DMS79 (cell line): ENCODE measurements around the gene TMEM184A.
"Not testable (repeated sequence)": the region's sequence is repeated elsewhere in the genome, so short reads cannot be mapped to it uniquely, and the experiment has no call there.

Source experiments
- DNase-seq: peaks from one replicate; lab custom pipeline; 2025; lab: John Stamatoyannopoulos, UW

Gene TMEM184A

DNA sequence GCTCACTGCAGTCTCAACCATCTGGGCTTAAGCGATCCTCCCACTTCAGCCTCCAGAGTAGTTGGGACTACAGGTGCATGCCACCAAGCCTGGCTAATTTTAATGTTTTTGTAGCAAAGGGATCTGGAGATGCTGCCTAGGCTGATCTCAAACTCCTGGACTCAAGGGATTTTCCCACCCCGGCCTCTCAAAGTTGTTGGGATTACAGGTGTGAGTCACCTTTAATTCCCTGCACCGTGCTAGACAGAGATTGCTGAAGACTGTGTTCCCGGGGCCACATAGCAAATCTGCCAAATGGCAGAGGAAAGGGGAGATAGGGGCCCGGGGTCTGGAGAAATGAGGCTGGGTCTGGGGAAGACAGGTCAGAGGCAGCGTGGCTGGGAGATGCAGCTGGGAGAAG is 34.5 kb upstream of the TMEM184A start:
- DNase-seq, result no peak

DNA sequence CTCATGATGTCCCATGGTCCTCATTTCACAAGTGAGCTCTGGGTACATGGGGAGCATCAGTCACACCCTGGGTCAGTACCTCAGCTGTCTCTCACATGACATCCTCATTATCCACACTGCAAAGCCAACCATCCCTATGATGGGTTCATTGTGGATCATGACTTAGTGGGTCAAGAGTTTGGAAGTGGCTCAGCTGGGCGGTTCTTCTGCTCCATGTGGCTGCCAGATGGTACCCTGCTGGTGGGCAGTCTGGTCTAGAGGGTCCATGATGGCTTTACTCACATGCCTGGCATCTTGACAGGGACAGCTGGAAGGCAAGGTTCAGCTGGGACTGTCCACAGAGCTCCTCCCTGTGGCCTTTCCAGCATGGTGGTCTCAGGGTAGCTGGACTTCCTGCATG is 33.0 kb upstream of the TMEM184A start:
- DNase-seq, result no peak

DNA sequence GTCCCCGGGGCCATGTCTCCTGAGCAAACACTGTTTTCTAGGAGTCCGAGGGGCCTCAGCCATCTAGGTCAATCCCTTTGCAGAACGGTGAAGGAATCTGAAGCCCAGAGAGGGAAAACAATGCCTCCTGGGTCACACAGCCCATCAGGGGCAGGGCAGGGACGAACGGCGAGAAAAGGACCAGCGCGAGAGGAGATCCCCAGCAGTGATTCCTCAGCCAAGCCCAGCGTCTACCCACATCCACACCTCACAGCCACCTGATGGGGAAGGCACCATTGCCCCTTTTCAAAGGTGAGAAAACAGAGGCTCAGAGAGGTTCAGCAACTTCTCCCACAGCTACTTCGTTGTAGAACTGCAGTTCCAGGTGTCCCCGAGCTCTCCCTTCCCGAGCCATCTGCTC is 31.7 kb upstream of the TMEM184A start:
- DNase-seq, result no peak

DNA sequence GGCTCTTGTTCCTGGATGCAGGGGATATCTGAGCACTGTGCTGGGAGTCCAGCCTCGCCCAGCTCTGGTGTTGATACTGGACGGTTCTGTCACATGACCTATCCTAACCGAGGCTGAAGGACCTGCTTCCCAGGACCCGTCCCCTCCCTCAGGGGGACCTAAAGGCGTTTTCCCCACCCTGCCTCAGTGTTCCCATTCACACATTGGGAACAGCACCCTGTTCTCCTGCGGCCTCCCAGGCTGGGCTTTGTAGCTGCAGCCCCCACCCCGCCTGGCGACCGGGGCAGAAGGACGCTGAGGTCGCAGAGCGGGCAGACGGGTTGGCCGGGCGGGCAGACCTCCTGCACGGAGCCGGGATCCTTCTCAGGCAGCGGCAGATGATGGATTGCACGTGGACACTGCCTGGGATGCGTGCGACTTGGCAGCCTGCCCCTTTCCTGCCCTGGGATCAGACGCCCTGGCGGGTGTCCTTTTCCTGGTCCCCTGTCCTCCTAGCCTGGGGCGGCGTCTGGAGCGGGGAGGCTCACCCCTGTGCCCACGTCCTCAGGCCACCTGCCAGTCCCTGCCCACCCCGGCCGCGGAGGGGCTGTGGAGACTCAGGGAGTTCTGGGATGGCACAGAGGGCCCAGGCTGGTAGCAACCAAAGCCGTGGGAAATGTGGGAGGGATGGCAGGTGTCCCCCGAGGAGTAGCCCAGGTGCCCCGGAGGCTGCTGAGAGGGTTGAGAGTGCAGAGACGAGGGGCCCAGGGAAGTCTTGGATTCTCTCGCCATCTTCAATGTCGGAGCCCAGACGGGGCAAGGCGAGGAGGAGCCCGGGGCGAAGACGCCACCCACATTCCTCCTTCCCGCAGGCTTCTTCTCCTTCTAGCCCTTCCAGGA is 31.1 kb upstream of the TMEM184A start:
- DNase-seq, result peak; percentile 19

DNA sequence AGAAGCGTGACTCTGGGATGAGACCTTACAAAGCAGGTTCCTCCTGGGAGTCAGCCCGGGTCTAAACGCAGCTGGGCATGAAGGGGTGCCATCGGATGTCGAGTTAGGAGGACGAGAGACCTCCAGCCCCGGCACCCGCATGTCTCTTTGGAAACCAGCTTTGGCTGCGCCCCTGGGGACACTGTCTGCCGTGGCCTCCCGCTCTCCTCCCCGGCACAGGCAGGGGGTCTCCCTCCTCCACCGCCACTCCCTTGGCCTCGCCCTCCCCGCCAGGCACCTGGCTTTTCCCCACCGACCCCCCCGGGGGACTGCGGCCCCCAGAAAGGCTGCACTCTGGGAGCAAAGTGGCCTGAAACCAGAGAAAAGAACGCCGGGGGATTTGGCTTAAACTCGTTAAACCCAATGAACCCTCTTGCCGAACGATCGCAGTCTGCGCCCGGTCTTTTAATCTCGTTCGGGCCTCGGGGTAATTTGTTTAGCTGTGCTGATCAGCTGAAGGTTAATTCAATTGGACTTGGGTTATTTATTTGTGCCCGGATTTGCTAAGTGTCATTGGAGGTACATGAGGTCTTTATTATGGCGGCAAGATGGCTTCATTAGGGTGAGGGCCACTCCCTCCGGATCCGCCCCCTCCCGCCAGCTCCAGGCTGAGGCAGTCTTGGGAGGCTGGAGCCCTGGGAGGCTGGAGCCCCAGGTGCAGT is 30.3 kb upstream of the TMEM184A start:
- DNase-seq, result no peak

DNA sequence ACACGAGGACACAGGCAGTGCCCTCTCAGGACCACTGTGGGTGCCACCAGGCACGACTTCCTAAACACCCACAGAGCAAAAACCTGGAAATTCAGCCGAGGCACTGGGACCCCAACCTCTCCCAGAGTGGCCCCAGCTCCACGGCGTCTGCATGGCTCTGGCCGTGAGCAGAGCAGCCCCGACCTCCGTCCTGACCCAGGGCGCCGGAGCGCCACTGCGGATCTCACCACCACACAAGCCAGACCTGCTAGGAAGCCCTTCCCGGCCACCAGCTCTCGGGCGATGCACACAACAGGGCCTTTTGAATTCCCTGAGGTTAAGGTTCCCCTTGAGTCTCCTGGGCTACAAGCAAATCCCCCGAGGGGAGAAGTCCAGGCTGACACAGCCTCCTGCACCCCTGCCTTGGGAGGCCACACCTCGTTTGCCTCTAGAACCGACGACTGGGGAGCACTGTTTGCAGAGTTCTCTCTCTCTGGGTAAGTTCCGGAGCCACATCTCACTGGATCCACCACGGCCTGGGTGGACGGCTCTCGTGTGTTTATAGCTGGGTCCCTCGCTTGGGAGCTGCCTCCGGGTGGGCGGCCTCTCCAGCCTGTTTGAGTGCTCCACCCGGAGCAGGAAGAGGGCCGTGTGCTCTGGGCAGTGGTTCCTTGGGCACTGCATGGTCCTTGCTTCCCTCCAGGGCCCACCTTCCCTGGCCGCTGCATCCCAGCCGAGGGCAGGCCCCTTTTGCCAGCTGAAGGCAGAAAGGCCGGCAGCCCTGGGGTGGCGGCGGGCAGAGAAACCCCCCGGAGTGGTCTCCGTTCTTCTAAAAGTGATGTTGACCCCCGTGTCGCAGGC is 29.4 kb upstream of the TMEM184A start:
- no peak for DNase-seq

DNA sequence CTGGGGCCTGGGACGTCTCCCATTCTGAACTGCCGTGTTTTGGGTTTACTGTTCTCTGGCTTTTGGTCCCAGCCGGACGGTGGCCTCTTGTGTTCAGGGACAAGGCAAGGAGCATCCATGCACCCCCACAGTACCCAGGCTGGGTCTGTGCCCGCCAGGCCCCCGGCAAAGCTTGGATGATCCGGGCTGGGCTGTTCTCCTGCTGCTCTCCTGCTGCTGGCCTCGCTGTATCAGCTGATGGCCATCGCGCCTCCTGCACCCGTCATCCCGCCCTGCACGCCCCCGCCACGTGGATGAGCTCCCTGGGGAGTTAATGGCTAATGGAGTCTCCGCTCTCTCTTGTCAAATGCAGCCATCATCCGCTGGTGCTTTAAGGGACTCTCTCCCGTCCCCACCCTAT is 28.7 kb upstream of the TMEM184A start:
- no peak for DNase-seq

DNA sequence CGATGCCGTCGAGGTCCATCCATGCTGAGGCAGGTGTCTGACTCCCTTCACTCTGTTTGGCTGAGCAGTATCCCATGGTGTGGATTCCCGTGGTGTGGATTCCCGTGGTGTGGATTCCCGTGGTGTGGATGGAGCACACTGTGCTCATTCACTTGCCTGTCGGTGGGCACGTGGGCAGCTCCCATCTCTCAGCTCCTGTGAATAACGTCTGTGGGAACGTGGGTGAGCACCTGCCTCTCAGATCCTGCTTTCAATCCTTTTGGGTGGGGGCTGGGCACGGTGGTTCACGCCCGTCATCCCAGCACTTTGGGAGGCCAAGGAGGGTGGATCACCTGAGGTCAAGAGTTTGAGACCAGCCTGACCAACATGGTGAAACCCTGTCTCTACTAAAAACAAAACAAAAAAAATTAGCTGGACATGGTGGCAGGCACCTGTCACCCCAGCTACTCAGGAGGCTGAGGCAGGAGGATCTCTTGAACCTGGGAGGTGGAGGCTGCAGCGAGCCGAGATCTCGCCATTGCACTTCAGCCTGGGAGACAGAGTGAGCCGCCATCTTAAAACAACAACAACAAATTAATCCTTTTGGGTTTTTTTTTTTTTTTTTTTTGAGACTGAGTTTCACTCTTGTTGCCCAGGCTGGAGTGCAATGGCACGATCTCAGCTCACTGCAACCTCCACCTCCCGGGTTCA is 27.4 kb upstream of the TMEM184A start:
- not testable (repeated sequence) for DNase-seq

DNA sequence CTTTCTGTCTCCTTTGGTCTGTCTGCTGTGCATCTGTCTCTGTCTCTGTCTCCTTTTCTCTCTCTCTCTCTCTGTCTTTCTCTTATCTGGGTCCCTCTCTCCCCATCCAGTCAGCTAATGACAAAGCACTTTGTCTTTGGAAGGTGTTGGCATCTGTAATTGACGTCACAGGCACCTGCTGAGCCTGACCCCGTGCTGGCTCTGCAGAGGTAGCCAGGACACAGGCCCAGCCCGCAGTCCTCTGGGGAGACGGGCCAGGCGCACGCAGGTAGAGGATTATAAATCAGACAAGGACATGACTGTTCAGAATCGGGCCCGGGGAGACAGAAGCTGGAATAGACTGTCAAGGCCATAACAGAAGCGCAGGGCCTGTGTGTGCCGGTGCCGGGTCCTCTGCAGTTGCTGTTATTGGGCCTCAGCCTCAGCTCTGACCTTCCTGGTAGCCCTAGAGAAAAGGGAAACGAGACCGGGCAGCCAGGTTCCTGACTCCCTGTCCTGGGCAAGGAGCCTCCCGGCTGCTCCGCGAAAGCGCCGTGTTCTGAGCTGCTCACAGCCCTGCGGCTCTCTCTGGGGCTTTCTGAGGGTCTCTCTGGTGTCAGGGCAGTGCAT is 24.5 kb upstream of the TMEM184A start:
- DNase-seq, result no peak

DNA sequence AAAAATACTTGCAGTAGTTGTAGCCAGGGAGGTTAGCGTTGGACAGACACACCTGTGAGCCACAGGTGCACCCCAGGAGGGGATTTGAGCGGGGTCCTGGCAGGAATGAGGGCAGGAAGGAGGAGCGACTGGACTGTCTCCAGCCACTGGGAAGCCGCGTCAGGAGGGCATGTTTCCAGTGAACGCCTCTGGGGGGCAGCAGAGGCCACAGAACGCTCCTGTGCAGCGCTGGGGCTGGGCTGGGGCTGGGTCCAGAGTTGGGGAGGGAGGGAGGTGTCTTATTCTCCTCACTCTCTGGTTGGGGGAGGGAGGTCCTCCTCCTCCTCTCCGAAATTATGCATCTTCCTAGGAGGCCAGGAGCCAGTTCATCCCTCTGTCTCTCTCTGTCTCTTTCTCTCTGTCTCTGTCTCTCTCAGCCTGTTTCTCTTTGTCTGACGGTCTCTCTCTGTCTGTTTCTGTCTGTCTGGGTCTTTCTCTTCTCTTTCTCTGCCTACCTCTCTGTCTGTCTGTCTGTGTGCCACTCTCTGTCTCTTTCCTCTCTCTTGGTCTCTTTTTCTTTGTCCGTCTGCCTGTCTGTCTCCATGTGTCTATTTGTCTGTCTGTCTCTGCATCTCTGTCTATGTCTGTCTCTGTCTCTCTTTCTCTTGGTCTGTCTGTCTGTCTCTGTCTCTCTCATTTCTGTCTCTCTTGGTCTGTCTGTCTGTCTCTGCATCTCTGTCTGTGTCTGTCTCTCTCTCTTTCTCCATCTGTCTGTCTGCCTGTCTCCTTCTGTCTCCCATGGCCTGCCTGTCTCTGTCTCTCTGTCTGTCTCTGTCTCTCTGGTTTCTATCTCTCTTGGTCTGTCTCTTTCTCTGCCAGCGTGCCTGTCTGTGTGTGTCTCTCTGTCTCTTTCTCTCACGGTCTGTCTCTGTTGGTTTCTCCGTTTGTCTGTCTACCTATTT is 23.7 kb upstream of the TMEM184A start:
- DNase-seq, result peak; percentile 29

DNA sequence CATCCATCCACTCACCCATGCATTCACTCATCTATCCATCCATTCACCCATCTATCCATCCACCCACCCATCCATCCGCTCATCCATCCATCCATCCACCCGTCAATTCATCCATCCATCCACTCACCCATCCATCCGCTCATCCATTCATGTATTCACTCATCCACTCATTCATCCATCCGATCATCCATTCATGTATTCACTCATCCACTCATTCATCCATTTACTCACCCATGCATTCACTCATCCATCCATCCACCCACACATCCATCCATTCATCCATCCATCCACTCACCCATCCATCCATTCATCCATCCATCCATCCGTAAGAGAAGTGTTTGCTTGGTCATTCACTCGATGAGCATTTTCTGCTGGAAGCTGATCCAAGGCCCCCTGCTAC is 22.5 kb upstream of the TMEM184A start:
- no peak for DNase-seq

DNA sequence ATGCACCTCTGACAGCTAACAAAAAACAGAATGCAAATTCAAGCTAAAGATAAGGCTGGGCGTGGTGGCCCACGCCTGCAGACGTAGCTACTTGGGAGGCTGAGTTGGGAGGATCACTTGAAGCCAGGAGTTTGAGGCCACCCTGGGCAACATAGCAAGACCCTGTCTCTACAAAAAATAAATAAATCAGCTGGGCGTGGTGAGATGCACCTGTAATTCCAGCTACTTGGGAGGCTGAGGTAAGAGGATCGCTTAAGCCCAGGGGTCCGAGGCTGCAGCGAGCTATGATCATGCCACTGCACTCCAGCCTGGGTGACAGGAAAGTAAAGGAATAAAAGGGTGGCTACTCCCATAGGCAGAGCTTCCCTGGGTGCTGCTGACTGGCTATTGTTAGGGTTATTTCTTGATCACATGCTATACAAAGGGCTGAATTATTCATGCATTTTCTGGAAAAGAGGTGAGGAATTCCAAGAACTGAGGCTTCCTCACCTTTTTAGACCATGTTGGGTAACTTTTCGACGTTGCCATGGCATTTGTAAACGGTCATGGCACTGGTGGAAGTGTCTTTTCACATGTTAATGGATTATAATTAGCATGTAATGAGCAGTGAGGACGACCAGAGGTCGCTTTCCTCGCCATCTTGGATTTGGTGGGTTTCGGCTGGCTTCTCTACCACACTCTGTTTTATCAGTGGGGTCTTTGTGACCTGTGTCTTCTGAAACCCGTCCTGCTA is 20.7 kb upstream of the TMEM184A start:
- no peak for DNase-seq

DNA sequence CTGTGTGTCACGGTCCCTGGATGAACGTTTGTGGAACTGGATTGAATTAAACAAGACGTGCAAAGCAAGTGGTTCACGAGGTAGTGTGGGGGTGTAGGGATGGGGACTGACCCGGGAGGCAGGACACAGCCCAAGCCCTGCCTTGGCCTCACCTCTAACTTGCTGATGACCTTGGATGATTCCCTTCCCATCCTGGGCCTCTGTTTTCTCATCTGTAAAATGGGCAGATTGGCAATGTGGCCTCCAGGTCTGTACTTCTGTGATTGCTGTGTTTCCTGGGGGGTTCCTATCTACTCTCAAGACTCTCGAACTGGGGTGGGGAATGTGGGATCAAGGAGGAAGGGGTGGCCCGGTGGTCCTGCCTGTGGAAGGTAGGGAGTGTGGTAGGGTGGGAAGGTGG is 19.8 kb upstream of the TMEM184A start:
- no peak for DNase-seq

DNA sequence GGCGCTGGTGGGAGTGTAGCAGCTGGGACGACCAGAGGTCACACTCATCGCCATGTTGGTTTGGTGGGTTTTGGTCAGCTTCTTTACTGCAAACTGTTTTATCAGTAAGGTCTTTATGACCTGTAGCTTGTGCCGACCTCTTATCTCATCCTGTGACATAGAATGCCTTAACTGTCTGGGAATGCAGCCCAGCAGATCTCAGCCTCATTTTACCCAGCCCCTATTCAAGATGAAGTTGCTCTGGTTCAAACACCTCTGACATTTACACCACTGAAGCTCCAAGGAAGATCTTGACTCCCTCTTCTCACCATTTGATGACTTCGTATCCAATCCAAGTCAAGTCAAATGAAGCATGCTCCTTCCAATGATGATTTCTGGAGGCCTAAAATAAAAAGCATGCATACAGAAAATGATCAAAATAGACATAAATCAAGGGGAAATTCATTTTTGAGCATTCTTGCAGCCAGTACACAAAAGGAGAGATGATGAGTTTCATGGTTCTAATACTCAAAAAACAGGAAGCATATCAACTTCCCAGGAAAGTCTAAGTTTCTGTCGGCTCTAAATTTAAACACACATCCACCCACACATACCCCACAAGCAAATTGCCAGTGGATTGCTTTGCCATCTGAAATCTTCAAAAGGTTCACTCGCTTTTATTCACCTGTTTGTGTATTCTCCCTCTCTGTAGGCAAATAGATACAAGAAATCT is 16.3 kb upstream of the TMEM184A start:
- DNase-seq, result no peak

DNA sequence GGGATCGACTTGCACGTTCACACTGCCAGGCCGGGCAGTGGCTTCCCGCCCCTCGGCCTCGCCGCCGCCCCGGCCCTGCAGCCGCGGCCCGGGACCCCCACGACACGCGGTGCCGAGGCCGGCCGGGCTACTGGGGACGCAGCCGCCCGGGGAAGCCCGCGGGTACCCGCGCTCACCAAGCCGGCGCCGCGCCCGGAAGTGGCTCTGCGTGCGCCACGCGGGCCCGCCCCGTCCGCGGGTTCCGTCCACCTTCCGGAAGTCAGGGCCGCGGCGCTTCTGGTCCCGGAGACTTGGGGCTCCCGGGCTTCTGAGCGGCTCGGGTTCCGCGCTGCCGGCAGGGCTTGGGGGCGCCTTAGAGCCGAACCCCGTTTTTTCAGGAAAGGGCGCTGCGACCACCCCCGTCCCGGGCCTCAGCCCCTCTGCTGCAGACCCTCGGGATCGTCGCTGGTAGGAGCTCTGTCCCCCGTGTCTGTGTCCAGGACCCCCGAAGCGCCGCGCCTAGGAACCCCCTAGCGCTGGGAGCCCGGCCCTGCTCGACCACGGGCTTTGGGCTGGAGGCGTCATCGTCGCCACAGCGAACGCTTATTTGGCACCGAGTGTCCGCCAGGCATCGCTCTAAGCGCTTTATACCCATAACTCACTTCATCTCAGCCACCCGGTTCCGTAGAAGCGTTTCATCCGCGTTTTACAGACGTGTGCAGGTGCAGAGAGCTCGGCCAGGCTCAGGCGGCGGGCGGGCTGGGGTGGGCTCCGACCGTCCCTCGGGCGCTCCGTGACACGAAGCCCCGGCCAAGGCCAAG is 14.0 kb upstream of the TMEM184A start, which contains the start of gene PSMG3:
PSMG3 (minus strand) TSS at position 200 of the 800 bp plus-strand sequence. CDS start 693 bp downstream, outside the sequence.
- peak; percentile 61 for DNase-seq

DNA sequence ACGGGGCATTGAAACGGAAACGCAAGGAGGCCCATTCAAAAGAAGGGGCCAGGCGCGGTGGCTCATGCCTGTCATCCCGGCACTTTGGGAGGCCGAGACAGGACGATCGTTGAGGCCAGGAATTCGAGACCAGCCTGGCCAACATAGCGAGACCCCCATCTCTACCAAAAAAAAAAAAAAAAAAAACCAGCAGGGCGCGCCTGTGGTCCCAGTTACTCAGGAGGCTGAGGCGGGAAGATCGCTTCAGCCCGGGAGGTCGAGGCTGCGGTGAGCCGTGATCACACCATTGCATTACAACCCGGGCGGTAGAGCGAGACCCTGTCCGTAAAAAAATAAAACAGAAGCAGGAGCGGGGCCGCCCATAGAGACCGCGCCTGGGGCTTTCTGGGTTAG is 13.4 kb upstream of the TMEM184A start:
- no peak for DNase-seq

DNA sequence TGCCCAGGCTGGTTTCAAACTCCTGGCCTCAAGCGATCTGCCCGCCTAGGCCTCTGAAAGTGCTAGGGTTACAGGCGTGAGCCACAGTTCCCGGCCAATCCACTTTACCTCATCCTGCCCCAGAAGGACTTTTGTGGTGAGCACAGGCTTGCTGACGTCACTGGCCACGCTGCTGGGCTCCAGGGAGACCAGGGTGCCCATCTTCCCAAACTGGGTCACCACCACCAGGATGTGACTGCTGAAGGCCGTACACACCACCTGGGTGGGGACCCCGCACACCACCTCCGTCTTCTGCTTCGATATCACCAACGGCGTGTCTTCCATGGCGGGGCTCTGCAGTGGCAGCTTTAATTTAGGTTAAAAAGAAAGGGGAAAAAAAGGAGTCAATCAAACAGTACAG is 13.0 kb upstream of the TMEM184A start:
- DNase-seq, result no peak

DNA sequence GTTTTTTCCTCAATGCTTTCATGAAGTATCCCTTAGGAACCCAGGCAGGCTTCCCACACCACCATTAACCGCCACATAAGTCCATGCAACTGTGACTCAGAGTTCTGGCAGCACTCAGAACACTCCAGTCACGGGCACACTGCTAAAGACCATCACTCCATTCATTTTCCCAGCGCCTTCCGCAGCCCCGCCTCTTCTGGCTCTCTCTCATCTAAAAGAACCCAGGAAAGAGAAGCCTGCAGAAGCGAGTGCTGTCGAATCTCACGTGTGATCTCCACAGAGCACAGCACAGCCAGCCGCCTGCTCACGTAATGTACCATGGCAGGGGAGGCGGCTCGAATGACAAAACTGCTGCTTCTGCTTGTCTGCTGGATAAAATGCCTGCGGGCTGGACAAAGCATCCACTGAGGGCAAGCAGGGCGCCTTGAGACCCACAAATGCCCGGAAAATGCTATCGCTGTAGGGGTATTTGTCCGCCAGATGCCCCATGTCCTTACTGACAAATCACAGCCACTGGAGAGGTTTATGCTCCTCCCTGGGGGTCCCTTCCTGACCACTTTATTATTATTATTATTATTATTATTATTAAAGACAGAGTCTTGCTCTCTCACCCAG is 12.0 kb upstream of the TMEM184A start:
- peak; percentile 69 for DNase-seq
